ENCODE results near the gene EXOC3L1. TPM values are rescaled to one million over a fixed set of nuclear protein-coding genes. Genes with fewer than 3 reads are reported as not detected.

Gene EXOC3L1
- total and polyA plus RNA-seq, 2 of the 4 experiments (the other 2 are of a cell fraction) = not detected

GRCh38 chr16:67142342-67142741, 47.6 kb downstream of the EXOC3L1 start:
- no peak overlapping the region for H2AFZ ChIP-seq (replicated peaks; ENCODE audit: low read length, poor library complexity)
- H2BK5ac ChIP-seq (ENCODE audit: low read depth, low read length, poor library complexity, severe bottlenecking) = no peak overlapping the region
- H3K27ac ChIP-seq (ENCODE audit: insufficient read depth, low read length) = no peak overlapping the region
- in situ Hi-C loops (cut with MboI; ENCODE audit: low sequenced_read_pairs) = no loop called here
- H3K4me1 ChIP-seq (ENCODE audit: control insufficient read depth, insufficient read depth, low read length) = no peaks in the 10 kb centered on the region
- no peak for DNase-seq
- H3K27me3 ChIP-seq (ENCODE audit: control insufficient read depth, insufficient read depth, low read length) = no peaks in the 10 kb centered on the region
- H3K36me3 ChIP-seq (ENCODE audit: control insufficient read depth, insufficient read depth, low read length) = peaks cover 69% of the 10 kb centered on the region
- no peak overlapping the region for H2BK20ac ChIP-seq (ENCODE audit: low read depth, low read length)
- peaks cover 0 to 1% of the 10 kb centered on the region in 2 experiments; a peak in 2 of 4 replicates for H3K79me1 ChIP-seq (ENCODE audit: low read depth in 1 of 2, low read length in 2 of 2)
- no peak overlapping the region for H2AK9ac ChIP-seq (replicated peaks; ENCODE audit: low read depth, low read length, poor library complexity)
- H3K9me3 ChIP-seq (ENCODE audit: control insufficient read depth, insufficient read depth, low read length) = no peaks in the 10 kb centered on the region
- no peak overlapping the region for H2BK120ac ChIP-seq (ENCODE audit: low read depth, low read length)
- peaks cover 4% of the 10 kb centered on the region; the same call in 1 of the 2 replicates for H3K9me1 ChIP-seq (ENCODE audit: insufficient read depth, low read length)
- H3K4me2 ChIP-seq (ENCODE audit: low read depth, low read length) = no peak overlapping the region
- H3K9ac ChIP-seq (ENCODE audit: low read depth, low read length) = no peak overlapping the region
- TF ChIP-seq NFE2L2 (IDR thresholded peaks at IDR 0.05; ENCODE audit: low read depth, low read length) (no peak), MXI1 (IDR thresholded peaks at IDR 0.05; ENCODE audit: borderline replicate concordance, low read depth, low read length) (no peak), RFX5 (IDR thresholded peaks at IDR 0.05; ENCODE audit: low read depth, low read length) (no peak), CTCF (conservative IDR thresholded peaks at IDR 0.05; ENCODE audit: low read depth, low read length) (no peak), SMC3 (IDR thresholded peaks at IDR 0.05; ENCODE audit: low read depth, low read length) (no peak), CHD1 (IDR thresholded peaks at IDR 0.05; ENCODE audit: low read depth, low read length) (no peak), MAZ (IDR thresholded peaks at IDR 0.05; ENCODE audit: borderline replicate concordance, low read depth, low read length) (no peak), RCOR1 (IDR thresholded peaks at IDR 0.05; ENCODE audit: insufficient replicate concordance, low read length) (no peak), FOS (IDR thresholded peaks at IDR 0.05; ENCODE audit: low read depth, low read length) (no peak), ELK1 (IDR thresholded peaks at IDR 0.05; ENCODE audit: borderline replicate concordance, low read depth, low read length) (no peak)
- no peak overlapping the region for H3K4ac ChIP-seq (ENCODE audit: low read depth, low read length)
- intact Hi-C loops (cut with micrococcal nuclease) = no loop called here
- H3K14ac ChIP-seq (replicated peaks; ENCODE audit: low read depth, low read length) = no peak overlapping the region
- 100% methylated on average over 1 of the region's 9 CpGs; no CpG with 5 or more reads in 1 of the 2 experiments for WGBS, 2 experiments (ENCODE audit: extremely low coverage in 2 of 2, insufficient read length in 1 of 2)
- H3K18ac ChIP-seq (ENCODE audit: low read depth, low read length) = no peak overlapping the region
- H3K23ac ChIP-seq (ENCODE audit: low read depth, low read length) = no peak overlapping the region
- no TSS peak for BruUV-seq (replicated peaks)
- H2BK15ac ChIP-seq (ENCODE audit: low read depth, low read length) = no peak overlapping the region
- H3K56ac ChIP-seq (ENCODE audit: extremely low read depth, insufficient read depth, low read length) = no peak overlapping the region
- H3K4me3 ChIP-seq (ENCODE audit: insufficient read depth, low read depth, low read length) = no peak overlapping the region
- no peak overlapping the region for H4K91ac ChIP-seq (ENCODE audit: insufficient read depth, low read depth, low read length)
- H4K8ac ChIP-seq (ENCODE audit: low read depth in 2 of 2, low read length in 2 of 2) = no peak overlapping the region
- no peak overlapping the region for H2AK5ac ChIP-seq (ENCODE audit: low read depth, low read length)
- no peak for ATAC-seq (ENCODE audit: low read depth)
- H4K20me1 ChIP-seq (ENCODE audit: insufficient read depth, low read length) = no peaks in the 10 kb centered on the region; the same call in 1 of the 2 replicates
- CTCF ChIA-PET = no interaction called here
- no peak overlapping the region for H4K5ac ChIP-seq (ENCODE audit: low read depth, low read length)
- dilution Hi-C loops (cut with HindIII; ENCODE audit: low sequenced_read_pairs, unreplicated experiment) = no loop called here
- POLR2A ChIA-PET (ENCODE audit: unreplicated experiment) = no interaction called here
